Measurements from ENCODE around the gene EIF4G1. TPM values are rescaled to one million over a fixed set of nuclear protein-coding genes. Genes with fewer than 3 reads are reported as not detected.

Gene EIF4G1
- total RNA-seq, 6 donors from 2014 or later, result 278 to 408 (median 326) TPM

DNA sequence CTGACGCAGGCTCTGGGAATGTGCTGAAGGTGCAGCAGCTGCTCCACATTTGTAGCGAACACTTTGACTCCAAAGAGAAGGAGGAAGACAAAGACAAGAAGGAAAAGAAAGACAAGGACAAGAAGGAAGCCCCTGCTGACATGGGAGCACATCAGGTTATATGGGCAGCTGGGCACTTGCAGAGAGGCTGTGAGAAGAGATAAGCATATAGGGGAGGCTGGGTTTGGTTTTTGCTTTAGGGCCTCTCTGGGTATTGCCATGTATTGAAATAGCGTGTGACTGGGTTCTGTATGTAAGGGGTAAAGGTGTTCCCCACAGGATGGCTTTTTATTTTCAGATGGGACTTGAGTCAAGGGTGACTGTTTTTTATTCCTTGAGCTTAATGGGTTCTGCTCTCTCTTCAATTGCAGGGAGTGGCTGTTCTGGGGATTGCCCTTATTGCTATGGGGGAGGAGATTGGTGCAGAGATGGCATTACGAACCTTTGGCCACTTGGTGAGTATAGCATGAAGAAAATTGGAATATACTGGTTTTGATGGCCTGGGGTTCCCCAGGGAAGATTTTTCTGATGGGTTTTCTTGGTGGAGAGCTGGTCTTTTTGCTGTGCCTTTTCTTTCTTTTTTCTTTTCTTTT lies 7.9 kb upstream of the EIF4G1 start:
- no peaks in the 10 kb centered on the region for H3K9me3 ChIP-seq
- DNase-seq, result no peak
- ATAC-seq (ENCODE audit: low FRiP score in 2 of 2), result no peak
- WGBS, 2 donors, result 91 to 97% methylated on average over 4 of the region's 4 CpGs
- no peak overlapping the region for H3K27ac ChIP-seq
- no peak overlapping the region for H3K4me3 ChIP-seq
- H3K36me3 ChIP-seq, result peaks cover 55 to 83% (median 75%) of the 10 kb centered on the region in 4 donors
- no peaks in the 10 kb centered on the region for H3K27me3 ChIP-seq
- no peaks in the 10 kb centered on the region for H3K4me1 ChIP-seq
- TF ChIP-seq EP300 (IDR thresholded peaks at IDR 0.05) (no peak), POLR2AphosphoS5 (IDR thresholded peaks at IDR 0.05) (no peak), POLR2A (IDR thresholded peaks at IDR 0.05) (no peak)
- TF ChIP-seq, protein P1, sequence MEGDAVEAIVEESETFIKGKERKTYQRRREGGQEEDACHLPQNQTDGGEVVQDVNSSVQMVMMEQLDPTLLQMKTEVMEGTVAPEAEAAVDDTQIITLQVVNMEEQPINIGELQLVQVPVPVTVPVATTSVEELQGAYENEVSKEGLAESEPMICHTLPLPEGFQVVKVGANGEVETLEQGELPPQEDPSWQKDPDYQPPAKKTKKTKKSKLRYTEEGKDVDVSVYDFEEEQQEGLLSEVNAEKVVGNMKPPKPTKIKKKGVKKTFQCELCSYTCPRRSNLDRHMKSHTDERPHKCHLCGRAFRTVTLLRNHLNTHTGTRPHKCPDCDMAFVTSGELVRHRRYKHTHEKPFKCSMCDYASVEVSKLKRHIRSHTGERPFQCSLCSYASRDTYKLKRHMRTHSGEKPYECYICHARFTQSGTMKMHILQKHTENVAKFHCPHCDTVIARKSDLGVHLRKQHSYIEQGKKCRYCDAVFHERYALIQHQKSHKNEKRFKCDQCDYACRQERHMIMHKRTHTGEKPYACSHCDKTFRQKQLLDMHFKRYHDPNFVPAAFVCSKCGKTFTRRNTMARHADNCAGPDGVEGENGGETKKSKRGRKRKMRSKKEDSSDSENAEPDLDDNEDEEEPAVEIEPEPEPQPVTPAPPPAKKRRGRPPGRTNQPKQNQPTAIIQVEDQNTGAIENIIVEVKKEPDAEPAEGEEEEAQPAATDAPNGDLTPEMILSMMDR (IDR thresholded peaks at IDR 0.05), result no peak

DNA sequence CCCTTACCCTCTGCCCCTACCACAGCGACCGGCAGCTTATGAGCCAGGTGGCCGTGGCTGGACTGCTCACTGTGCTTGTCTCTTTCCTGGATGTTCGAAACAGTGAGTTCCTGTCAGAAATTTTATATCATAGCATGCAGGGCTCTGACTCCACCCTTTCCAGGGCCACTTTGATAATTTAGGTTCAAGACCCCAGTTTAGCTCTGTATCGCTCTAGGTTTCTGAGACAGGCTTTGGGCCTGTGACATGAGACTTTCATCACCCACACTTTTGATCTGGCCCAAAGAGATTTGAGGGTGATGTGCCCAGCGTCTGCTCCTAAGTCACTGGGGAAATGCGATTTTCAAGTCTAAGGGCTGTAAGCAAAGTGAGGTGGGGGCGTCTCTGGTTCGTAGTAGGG lies 6.5 kb upstream of the EIF4G1 start:
- ATAC-seq (ENCODE audit: low FRiP score in 2 of 2) (no peak), DNase-seq (no peak)
- WGBS, 2 donors, result 93 to 100% methylated on average over 8 to 9 of the region's 9 CpGs
- Histone ChIP-seq H3K4me1 (no peaks in the 10 kb centered on the region), H3K27ac (no peak overlapping the region), H3K27me3 (no peaks in the 10 kb centered on the region), H3K9me3 (no peaks in the 10 kb centered on the region), H3K4me3 (no peak overlapping the region), H3K36me3 (peaks cover 43 to 69% (median 61%) of the 10 kb centered on the region in 4 donors)
- TF ChIP-seq EP300 (IDR thresholded peaks at IDR 0.05), result no peak
- no peak for TF ChIP-seq POLR2A (IDR thresholded peaks at IDR 0.05)
- no peak for TF ChIP-seq POLR2AphosphoS5 (IDR thresholded peaks at IDR 0.05)
- TF ChIP-seq, protein P1 (IDR thresholded peaks at IDR 0.05), result no peak

DNA sequence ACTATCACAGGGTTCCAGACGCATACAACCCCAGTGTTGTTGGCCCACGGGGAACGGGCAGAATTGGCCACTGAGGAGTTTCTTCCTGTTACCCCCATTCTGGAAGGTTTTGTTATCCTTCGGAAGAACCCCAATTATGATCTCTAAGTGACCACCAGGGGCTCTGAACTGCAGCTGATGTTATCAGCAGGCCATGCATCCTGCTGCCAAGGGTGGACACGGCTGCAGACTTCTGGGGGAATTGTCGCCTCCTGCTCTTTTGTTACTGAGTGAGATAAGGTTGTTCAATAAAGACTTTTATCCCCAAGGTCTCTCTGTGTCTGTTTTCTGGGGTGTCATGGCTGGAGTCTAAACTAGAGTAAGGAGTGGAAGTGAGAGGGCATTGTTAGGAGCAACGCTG lies 5.7 kb upstream of the EIF4G1 start:
- 65 to 69% methylated on average over 7 of the region's 7 CpGs for WGBS, 2 donors

DNA sequence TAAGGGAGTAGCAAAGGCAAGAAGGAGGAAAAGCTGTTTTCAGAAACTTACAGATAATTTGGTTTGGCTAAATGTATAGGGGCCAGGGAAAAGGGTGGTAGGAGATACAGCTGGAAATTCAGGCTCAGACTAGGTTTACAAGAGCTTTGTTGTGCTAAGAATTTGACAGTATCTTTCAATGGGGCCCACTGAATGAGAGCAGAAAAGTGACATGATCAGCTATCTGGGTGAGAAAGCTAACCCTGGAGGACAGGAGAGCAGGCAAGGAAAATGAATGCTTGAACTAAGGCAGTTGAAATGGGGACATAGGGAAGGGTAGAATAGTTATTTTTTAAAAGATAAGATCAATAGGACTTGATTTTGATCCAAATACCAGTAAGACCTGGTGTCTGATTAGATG lies 2.8 kb upstream of the EIF4G1 start:
- ATAC-seq (ENCODE audit: low FRiP score in 2 of 2), result no peak
- TF ChIP-seq EP300 (IDR thresholded peaks at IDR 0.05) (no peak), POLR2A (IDR thresholded peaks at IDR 0.05) (no peak), POLR2AphosphoS5 (IDR thresholded peaks at IDR 0.05) (no peak)
- TF ChIP-seq, protein P1 (IDR thresholded peaks at IDR 0.05), result no peak

More for the DNA sequence above, 5.7 kb upstream of the EIF4G1 start:
- no peak for DNase-seq
- Histone ChIP-seq H3K27ac (no peak overlapping the region), H3K27me3 (no peaks in the 10 kb centered on the region), H3K36me3 (peaks cover 37 to 61% (median 52%) of the 10 kb centered on the region in 4 donors), H3K4me3 (no peak overlapping the region), H3K9me3 (no peaks in the 10 kb centered on the region), H3K4me1 (peaks cover under 1 to 3% (median 1%) of the 10 kb centered on the region in 4 donors)
- TF ChIP-seq EP300 (IDR thresholded peaks at IDR 0.05) (no peak), POLR2AphosphoS5 (IDR thresholded peaks at IDR 0.05) (no peak), POLR2A (IDR thresholded peaks at IDR 0.05) (no peak)
- no peak for ATAC-seq (ENCODE audit: low FRiP score in 2 of 2)

DNA sequence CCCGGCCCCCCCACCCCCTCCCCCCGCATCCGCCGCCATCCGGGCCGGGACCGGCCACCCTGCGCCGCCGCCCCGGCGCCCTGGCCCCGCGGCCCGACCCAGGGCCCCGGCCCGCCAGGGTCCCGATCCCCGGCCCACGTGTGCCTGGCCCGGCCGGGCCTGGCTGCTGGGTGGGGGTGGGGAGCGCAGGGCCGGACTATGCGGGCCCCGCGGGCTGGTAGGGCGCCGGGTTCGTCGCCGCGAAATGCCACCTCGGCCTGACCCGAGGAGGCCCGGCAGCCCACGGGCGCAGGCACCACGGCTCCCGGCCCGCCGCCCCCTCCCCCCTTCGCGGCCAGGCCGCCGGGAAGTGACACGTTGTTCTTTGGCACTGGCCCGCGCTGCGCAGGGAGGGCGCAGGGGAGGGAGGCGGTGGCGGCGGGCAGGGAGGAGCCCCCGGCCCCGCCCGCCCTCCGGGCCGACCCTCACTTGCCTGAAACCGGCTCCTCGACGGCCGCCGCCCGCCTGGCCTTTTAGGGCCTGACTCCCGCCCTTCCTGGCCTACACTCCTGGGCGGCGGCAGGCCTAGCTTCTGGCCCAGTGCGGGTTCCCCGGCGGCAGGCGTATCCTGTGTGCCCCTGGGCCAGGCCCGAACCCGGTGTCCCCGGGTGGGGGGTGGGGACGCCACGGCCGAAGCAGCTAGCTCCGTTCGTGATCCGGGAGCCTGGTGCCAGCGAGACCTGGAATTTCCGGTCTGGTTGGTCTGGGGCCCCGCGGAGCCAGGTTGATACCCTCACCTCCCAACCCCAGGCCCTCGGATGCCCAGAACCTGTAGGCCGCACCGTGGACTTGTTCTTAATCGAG lies 515 bp downstream of the EIF4G1 start:
- WGBS, 2 donors, result 1% methylated on average over 13 of the region's 89 CpGs; no CpG with 5 or more reads in 1 of the 2 donors
- Histone ChIP-seq H3K9me3 (no peaks in the 10 kb centered on the region), H3K36me3 (peaks cover 0 to 29% (median 16%) of the 10 kb centered on the region in 4 donors), H3K27ac (peak overlapping the region; percentile 97 to 98 (median 98)), H3K4me3 (peak overlapping the region; percentile 83 to 93 (median 88)), H3K4me1 (peaks cover 45 to 52% (median 48%) of the 10 kb centered on the region in 4 donors), H3K27me3 (no peaks in the 10 kb centered on the region)
- peak; percentile 83 to 96 for DNase-seq
- TF ChIP-seq POLR2AphosphoS5 (IDR thresholded peaks at IDR 0.05), result peak; percentile 91 to 94
- TF ChIP-seq EP300 (IDR thresholded peaks at IDR 0.05), result peak in 2 of 4 donors; percentile 64 to 86
- TF ChIP-seq, protein P1 (IDR thresholded peaks at IDR 0.05), result no peak
- peak in 3 of 4 donors; percentile 1 to 76 (median 67) for TF ChIP-seq POLR2A (IDR thresholded peaks at IDR 0.05)
- peak; percentile 80 to 90 for ATAC-seq (ENCODE audit: low FRiP score in 2 of 2)

More for the DNA sequence above, 2.8 kb upstream of the EIF4G1 start:
- Histone ChIP-seq H3K4me1 (peaks cover 15 to 20% (median 15%) of the 10 kb centered on the region in 4 donors), H3K4me3 (no peak overlapping the region), H3K9me3 (no peaks in the 10 kb centered on the region), H3K27me3 (no peaks in the 10 kb centered on the region), H3K27ac (no peak overlapping the region), H3K36me3 (peaks cover 17 to 36% (median 28%) of the 10 kb centered on the region in 4 donors)
- DNase-seq, result no peak
